HEK293T (cell line): Measurements from ENCODE around the gene RNF217.

Source experiments
- ARNT ChIP-seq: fragments of 450-650 bp; IDR thresholded peaks from 2 replicates; pipeline ENCODE4 v1.6.1; 2017; ENCODE audit warnings: mild to moderate bottlenecking
- BHLHE40 ChIP-seq: fragments of 450-650 bp; IDR thresholded peaks from 2 replicates; pipeline ENCODE4 v1.6.1; 2016; ENCODE audit warnings: mild to moderate bottlenecking, moderate library complexity, borderline replicate concordance
- FOXM1 ChIP-seq: fragments of 450-650 bp; IDR thresholded peaks from 2 replicates; pipeline ENCODE4 v1.6.1; 2017; ENCODE audit warnings: mild to moderate bottlenecking, borderline replicate concordance

- TF ChIP-seq FOXM1 (no peak), ARNT (no peak), BHLHE40 (no peak)
Measured at GRCh38 chr6:124995131-124995530, 32.9 kb downstream of the RNF217 start.
